CD4-positive, alpha-beta T cell (primary cell): Measurements from ENCODE around the gene ZNF681. TPM values are rescaled to one million over a fixed set of nuclear protein-coding genes. Genes with fewer than 3 reads are reported as not detected.
"Not testable (repeated sequence)": the region's sequence is repeated elsewhere in the genome, so short reads cannot be mapped to it uniquely, and the experiment has no call there.

Experiments used
- ATAC-seq: fragments of 200-7000 bp; cut with Tn5 transposase; one replicate; pipeline ENCODE4 v1.10.0; 2022; ENCODE audit warnings: mild to moderate bottlenecking; ENCODE audit not compliant: poor library complexity
- CTCF ChIA-PET: fragments of 350-600 bp; sonication (Branson Sonifier 250); formaldehyde crosslinking; loops from one replicate; lab custom pipeline; 2021; ENCODE audit warnings: antibody characterized with exemption, inconsistent platforms; lab: Charles Lee
- POLR2A ChIA-PET: fragments of 350-600 bp; sonication (Branson Sonifier 250); formaldehyde crosslinking; loops from one replicate; lab custom pipeline; 2021; ENCODE audit warnings: antibody characterized with exemption, inconsistent platforms; lab: Charles Lee
- DNase-seq, 14 experiments: peaks; one replicate each; pipeline ENCODE4 v3.0.0-alpha.2; 2013 to 2020; ENCODE audit warnings: mixed read lengths in 2 of 14
- H3K27ac ChIP-seq, 2 donors: one replicate each; pipeline versions ENCODE4 v1.5.1 to v1.7.0; 2013; ENCODE audit warnings: low read length in 2 of 2, low read depth in 1 of 2, mild to moderate bottlenecking in 1 of 2
- H3K27me3 ChIP-seq, 2 experiments: 1 replicate in 1 of 2; 2 replicates in 1 of 2; pipeline versions ENCODE4 v1.6.1 to v1.7.0; 2013; ENCODE audit warnings: low read length in 2 of 2, control low read depth in 1 of 2, mild to moderate bottlenecking in 1 of 2, moderate library complexity in 1 of 2; ENCODE audit not compliant: insufficient read depth in 2 of 2, control insufficient read depth in 1 of 2
- H3K36me3 ChIP-seq: one replicate; pipeline ENCODE4 v1.6.1; 2013; ENCODE audit warnings: low read length, control low read depth; ENCODE audit not compliant: insufficient read depth
- H3K4me1 ChIP-seq: one replicate; pipeline ENCODE4 v1.6.1; 2013; ENCODE audit warnings: low read length, control low read depth; ENCODE audit not compliant: insufficient read depth
- H3K4me3 ChIP-seq: one replicate; pipeline ENCODE4 v1.5.1; 2013; ENCODE audit warnings: mild to moderate bottlenecking, low read length, moderate library complexity
- H3K9me3 ChIP-seq, 2 experiments: 1 replicate in 1 of 2; 2 replicates in 1 of 2; pipeline versions ENCODE4 v1.6.1 to v1.7.0; 2013; ENCODE audit warnings: low read length in 2 of 2, mild to moderate bottlenecking in 2 of 2, control low read depth in 1 of 2, moderate library complexity in 1 of 2; ENCODE audit not compliant: control insufficient read depth in 1 of 2, insufficient read depth in 1 of 2
- H3K27ac Mint-ChIP-seq: one replicate; pipeline ENCODE4 v1.8.0; 2020; ENCODE audit warnings: mixed read lengths
- H3K27me3 Mint-ChIP-seq: one replicate; pipeline ENCODE4 v1.8.0; 2021; ENCODE audit warnings: mixed read lengths
- H3K36me3 Mint-ChIP-seq: one replicate; pipeline ENCODE4 v1.8.0; 2021; ENCODE audit warnings: low read depth, mixed read lengths
- H3K4me1 Mint-ChIP-seq: one replicate; pipeline ENCODE4 v1.8.0; 2021; ENCODE audit warnings: low read depth, mixed read lengths
- H3K4me3 Mint-ChIP-seq: one replicate; pipeline ENCODE4 v1.8.0; 2020; ENCODE audit warnings: mild to moderate bottlenecking, mixed read lengths
- H3K9me3 Mint-ChIP-seq: one replicate; pipeline ENCODE4 v1.8.0; 2020; ENCODE audit warnings: mixed read lengths
- intact Hi-C, 2 experiments: fragments of 100-400 bp; cut with DNase I in 1 of 2; cut with micrococcal nuclease in 1 of 2; formaldehyde crosslinking; loops; one replicate each; pipeline versions ENCODE4 v1.15.1 to v1.9.0; 2023 to 2025; cut with DNase I, micrococcal nuclease
- total RNA-seq, 174 experiments: library from RNA in 2 of 174; stranded (reverse) in 2 of 174; gene quantifications; one replicate each; pipeline ENCODE4 v1.2.3 and lab custom pipeline; 2021 to 2026
- TF ChIP-seq, protein P1 (sequence below): fragments of 200-600 bp; IDR thresholded peaks from one replicate; pipeline ENCODE4 v1.8.0; 2022; ENCODE audit warnings: antibody characterized with exemption, mild to moderate bottlenecking

Gene ZNF681
- total RNA-seq, 2 experiments from 2014 or later, result 1.6 to 2.6 TPM

DNA sequence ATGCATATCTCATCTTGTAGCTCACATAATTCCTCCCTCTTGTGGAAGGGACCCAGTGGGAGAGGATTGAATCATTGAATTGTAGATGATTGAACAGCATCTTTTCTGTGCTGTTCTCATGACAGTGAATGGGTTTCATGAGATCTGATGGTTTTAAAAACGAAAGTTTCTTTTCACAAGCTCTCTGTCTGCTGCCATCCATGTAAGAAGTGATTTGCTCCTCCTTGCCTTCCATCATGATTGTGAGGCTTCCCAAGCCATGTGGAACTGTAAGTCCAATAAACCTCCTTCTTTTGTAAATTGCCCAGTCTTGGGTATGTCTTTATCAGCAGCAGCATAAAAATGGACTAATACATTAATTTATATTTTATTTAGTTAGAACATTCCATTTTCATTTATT lies 52.0 kb downstream of the ZNF681 start:
- no peaks in the 10 kb centered on the region for H3K4me1 Mint-ChIP-seq

DNA sequence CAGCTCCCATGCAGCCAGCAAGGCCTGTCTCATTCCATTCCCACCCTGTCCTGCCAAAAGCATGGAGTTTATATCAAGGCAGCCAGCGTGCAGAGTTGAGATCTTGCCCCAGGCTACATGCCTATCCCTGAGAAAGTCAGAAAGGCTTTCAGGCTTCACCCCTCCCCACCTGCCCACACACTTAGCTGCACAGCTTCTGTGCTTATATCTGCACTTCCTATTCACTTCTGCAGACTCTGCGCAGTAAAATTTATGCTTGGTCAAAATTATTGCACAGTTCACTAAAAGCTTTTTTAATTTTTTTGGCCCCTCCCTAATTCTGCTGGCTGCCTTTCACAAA lies 59.2 kb downstream of the ZNF681 start:
- H3K27me3 Mint-ChIP-seq, result peaks cover 5% of the 10 kb centered on the region
- peak; percentile 14 for ATAC-seq
- Histone ChIP-seq H3K9me3 (peaks cover 0 to 9% of the 10 kb centered on the region in 2 experiments), H3K4me1 (no peaks in the 10 kb centered on the region), H3K36me3 (no peaks in the 10 kb centered on the region), H3K4me3 (no peak overlapping the region), H3K27ac (no peak overlapping the region), H3K27me3 (no peaks in the 10 kb centered on the region)
- H3K9me3 Mint-ChIP-seq, result no peaks in the 10 kb centered on the region
- peaks cover 3% of the 10 kb centered on the region for H3K36me3 Mint-ChIP-seq
- DNase-seq, result no peak
- intact Hi-C loops, result no loop called here
- H3K27ac Mint-ChIP-seq, result peak overlapping the region; percentile 63
- no peaks in the 10 kb centered on the region for H3K4me1 Mint-ChIP-seq
- CTCF ChIA-PET, result no interaction called here
- H3K4me3 Mint-ChIP-seq, result no peak overlapping the region
- TF ChIP-seq, protein P1, sequence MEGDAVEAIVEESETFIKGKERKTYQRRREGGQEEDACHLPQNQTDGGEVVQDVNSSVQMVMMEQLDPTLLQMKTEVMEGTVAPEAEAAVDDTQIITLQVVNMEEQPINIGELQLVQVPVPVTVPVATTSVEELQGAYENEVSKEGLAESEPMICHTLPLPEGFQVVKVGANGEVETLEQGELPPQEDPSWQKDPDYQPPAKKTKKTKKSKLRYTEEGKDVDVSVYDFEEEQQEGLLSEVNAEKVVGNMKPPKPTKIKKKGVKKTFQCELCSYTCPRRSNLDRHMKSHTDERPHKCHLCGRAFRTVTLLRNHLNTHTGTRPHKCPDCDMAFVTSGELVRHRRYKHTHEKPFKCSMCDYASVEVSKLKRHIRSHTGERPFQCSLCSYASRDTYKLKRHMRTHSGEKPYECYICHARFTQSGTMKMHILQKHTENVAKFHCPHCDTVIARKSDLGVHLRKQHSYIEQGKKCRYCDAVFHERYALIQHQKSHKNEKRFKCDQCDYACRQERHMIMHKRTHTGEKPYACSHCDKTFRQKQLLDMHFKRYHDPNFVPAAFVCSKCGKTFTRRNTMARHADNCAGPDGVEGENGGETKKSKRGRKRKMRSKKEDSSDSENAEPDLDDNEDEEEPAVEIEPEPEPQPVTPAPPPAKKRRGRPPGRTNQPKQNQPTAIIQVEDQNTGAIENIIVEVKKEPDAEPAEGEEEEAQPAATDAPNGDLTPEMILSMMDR, result no peak
- POLR2A ChIA-PET, result interaction anchor here (0.7 to 1.4 kb wide), 2 partner anchors 8 to 59 kb away, joined by 3 to 5 read pairs; partner anchors contain the start of gene ZNF681

More for the DNA sequence above, 52.0 kb downstream of the ZNF681 start:
- H3K27me3 Mint-ChIP-seq, result peaks cover 5% of the 10 kb centered on the region
- POLR2A ChIA-PET, result no interaction called here
- no peaks in the 10 kb centered on the region for H3K4me1 ChIP-seq
- peaks cover 4% of the 10 kb centered on the region for H3K9me3 Mint-ChIP-seq
- no peaks in the 10 kb centered on the region for H3K36me3 ChIP-seq
- no peaks in the 10 kb centered on the region for H3K27me3 ChIP-seq
- no peak for DNase-seq
- no peak overlapping the region for H3K27ac ChIP-seq
- no peak overlapping the region for H3K27ac Mint-ChIP-seq
- CTCF ChIA-PET, result no interaction called here
- peaks cover 0 to 20% of the 10 kb centered on the region in 2 experiments for H3K9me3 ChIP-seq
- TF ChIP-seq, protein P1, result no peak
- ATAC-seq, result no peak
- peaks cover 3% of the 10 kb centered on the region for H3K36me3 Mint-ChIP-seq
- no peak overlapping the region for H3K4me3 Mint-ChIP-seq
- no peak overlapping the region for H3K4me3 ChIP-seq
- intact Hi-C loops, result no loop called here

DNA sequence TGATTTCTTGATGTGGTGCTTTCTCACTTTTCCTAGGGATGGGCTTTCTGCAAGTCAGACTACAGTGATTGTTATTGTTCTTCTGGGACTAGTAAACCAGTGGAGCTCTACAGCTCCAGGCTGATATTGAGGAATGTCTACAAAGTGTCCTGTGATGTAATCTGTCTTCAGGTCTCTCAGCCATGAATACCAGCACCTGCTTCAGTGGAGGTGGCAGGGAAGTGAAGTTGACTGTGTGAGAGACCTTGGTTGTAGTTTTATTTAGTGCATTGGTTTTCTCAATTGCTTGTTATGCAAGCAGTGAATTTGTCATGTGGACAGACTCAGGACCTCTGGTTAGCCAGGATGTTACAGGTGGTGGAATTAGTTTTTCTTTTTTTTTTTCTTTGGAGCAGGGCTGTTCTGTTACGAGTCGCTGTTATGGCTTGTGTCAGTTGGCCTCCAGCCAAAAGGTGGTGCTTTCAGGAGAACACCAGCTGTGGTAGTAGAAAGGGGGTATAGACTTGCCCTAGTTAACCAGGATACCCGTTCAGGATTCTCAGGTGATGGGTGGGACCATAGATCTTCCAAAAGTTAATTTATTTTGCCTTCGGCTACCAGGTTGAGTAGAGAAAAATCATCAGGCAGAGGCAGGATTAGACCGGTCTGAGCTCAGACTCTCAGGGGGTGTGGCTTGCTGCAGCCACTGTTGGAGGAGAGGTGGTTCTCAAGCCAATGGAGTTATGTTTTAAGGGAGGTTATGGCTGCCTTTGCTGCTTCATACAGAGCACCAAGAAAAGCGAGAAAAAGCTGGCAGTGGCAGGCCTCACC lies 59.8 kb downstream of the ZNF681 start:
- Mint-ChIP-seq H3K9me3 (no peaks in the 10 kb centered on the region), H3K4me3 (peak overlapping the region; percentile 66), H3K27ac (peak overlapping the region; percentile 63), H3K36me3 (peaks cover 3% of the 10 kb centered on the region), H3K4me1 (no peaks in the 10 kb centered on the region), H3K27me3 (peaks cover 5% of the 10 kb centered on the region)
- Histone ChIP-seq H3K36me3 (no peaks in the 10 kb centered on the region), H3K27ac (no peak overlapping the region), H3K4me1 (no peaks in the 10 kb centered on the region), H3K4me3 (no peak overlapping the region), H3K27me3 (no peaks in the 10 kb centered on the region), H3K9me3 (peaks cover 0 to 6% of the 10 kb centered on the region in 2 experiments)
- DNase-seq (peak in 2 of 14 experiments; percentile 8 to 17), ATAC-seq (peak; percentile 71)
- TF ChIP-seq, protein P1, result no peak
- ChIA-PET CTCF (no interaction called here), POLR2A (interaction anchor here (0.7 to 2.1 kb wide), 3 partner anchors 8 to 60 kb away, joined by 3 to 9 read pairs (median 5); partner anchors contain the start of genes ZNF675 and ZNF681)
- intact Hi-C loops, result no loop called here

DNA sequence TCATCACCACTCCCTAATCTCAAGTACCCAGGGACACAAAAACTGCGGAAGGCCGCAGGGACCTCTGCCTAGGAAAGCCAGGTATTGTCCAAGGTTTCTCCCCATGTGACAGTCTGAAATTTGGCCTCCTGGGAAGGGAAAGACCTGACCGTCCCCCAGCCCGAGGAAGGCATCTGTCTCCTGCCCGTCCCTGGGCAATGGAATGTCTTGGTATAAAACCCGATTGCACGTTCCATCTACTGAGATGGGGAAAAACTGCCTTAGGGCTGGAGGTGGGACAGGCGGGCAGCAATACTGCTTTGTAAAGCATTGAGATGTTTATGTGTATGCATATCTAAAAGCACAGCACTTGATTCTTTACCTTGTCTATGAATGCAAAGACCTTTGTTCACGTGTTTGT lies 65.8 kb downstream of the ZNF681 start:
- H3K4me1 ChIP-seq, H3K9me3 Mint-ChIP-seq, H3K4me3 ChIP-seq, H3K27me3 ChIP-seq, DNase-seq, H3K27ac Mint-ChIP-seq, intact Hi-C loops, CTCF ChIA-PET, H3K27me3 Mint-ChIP-seq, POLR2A ChIA-PET, H3K4me3 Mint-ChIP-seq, H3K36me3 Mint-ChIP-seq, H3K27ac ChIP-seq, ATAC-seq, H3K36me3 ChIP-seq, H3K9me3 ChIP-seq: not testable (repeated sequence)
- H3K4me1 Mint-ChIP-seq, result peaks cover 11% of the 10 kb centered on the region
